ENCODE data around the gene NCAPG2.
A peak's percentile ranks its signal among the peaks of the same experiment; 100 is the strongest.

NCAPG2 gene

GRCh38 chr7:158606671-158607424 is 97.8 kb downstream of the NCAPG2 start:
- Histone ChIP-seq H3K27ac (no peak overlapping the region), H3K36me3 (replicated peaks) (no peaks in the 10 kb centered on the region), H3K27me3 (replicated peaks) (no peaks in the 10 kb centered on the region), H3K4me3 (ENCODE audit: low read depth, low read length) (no peak overlapping the region)
- DNase-seq = no peak
- TF ChIP-seq CTCF (IDR thresholded peaks at IDR 0.05; ENCODE audit: low read depth, low read length, missing control alignments) = no peak
- in situ Hi-C loops (cut with HindIII; ENCODE audit: low pct_ligation_motif_present, low sequenced_read_pairs) = no loop called here

GRCh38 chr7:158606129-158606528 is 98.5 kb downstream of the NCAPG2 start:
- Histone ChIP-seq H3K4me3 (ENCODE audit: low read depth, low read length) (no peak overlapping the region), H3K36me3 (replicated peaks) (no peaks in the 10 kb centered on the region), H3K27me3 (replicated peaks) (no peaks in the 10 kb centered on the region), H3K27ac (no peak overlapping the region)
- no peak for TF ChIP-seq CTCF (IDR thresholded peaks at IDR 0.05; ENCODE audit: low read depth, low read length, missing control alignments)
- in situ Hi-C loops (cut with HindIII; ENCODE audit: low pct_ligation_motif_present, low sequenced_read_pairs) = no loop called here
- no peak for DNase-seq

GRCh38 chr7:158603773-158604755 is 100.5 kb downstream of the NCAPG2 start:
- no peak overlapping the region for H3K27ac ChIP-seq
- no peak overlapping the region for H3K4me3 ChIP-seq (ENCODE audit: low read depth, low read length)
- in situ Hi-C loops (cut with HindIII; ENCODE audit: low pct_ligation_motif_present, low sequenced_read_pairs) = no loop called here
- TF ChIP-seq CTCF (IDR thresholded peaks at IDR 0.05; ENCODE audit: low read depth, low read length, missing control alignments) = no peak
- no peak for DNase-seq
- H3K27me3 ChIP-seq (replicated peaks) = no peaks in the 10 kb centered on the region
- no peaks in the 10 kb centered on the region for H3K36me3 ChIP-seq (replicated peaks)

- no peak overlapping the region for H3K4me3 ChIP-seq (ENCODE audit: low read depth, low read length)
- no peak for TF ChIP-seq CTCF (IDR thresholded peaks at IDR 0.05; ENCODE audit: low read depth, low read length, missing control alignments)
- in situ Hi-C loops (cut with HindIII; ENCODE audit: low pct_ligation_motif_present, low sequenced_read_pairs) = no loop called here
- no peaks in the 10 kb centered on the region for H3K36me3 ChIP-seq (replicated peaks)
- no peak overlapping the region for H3K27ac ChIP-seq
- peak; percentile 76 for DNase-seq
- H3K27me3 ChIP-seq (replicated peaks) = no peaks in the 10 kb centered on the region
Measured at GRCh38 chr7:158602905-158603772, 101.5 kb downstream of the NCAPG2 start.

- Histone ChIP-seq H3K27me3 (replicated peaks) (no peaks in the 10 kb centered on the region), H3K4me3 (ENCODE audit: low read depth, low read length) (no peak overlapping the region), H3K36me3 (replicated peaks) (no peaks in the 10 kb centered on the region), H3K27ac (no peak overlapping the region)
- in situ Hi-C loops (cut with HindIII; ENCODE audit: low pct_ligation_motif_present, low sequenced_read_pairs) = no loop called here
- DNase-seq = no peak
- TF ChIP-seq CTCF (IDR thresholded peaks at IDR 0.05; ENCODE audit: low read depth, low read length, missing control alignments) = no peak
Measured at GRCh38 chr7:158602041-158602440, 102.6 kb downstream of the NCAPG2 start.
